Measurements from ENCODE around the gene ENOX1. TPM values are rescaled to one million over a fixed set of nuclear protein-coding genes. Genes with fewer than 3 reads are reported as not detected.

Gene ENOX1
- total RNA-seq (2021) (0.09 to 0.26 TPM (median 0.16 TPM) in 3 replicates), Bru-seq, nascent RNA (percentile 13 among the genes with signal in this experiment)
- long read RNA-seq, experiment 1, partial matches to known transcripts = 0 of 1 reads
- long read RNA-seq, experiment 1, other reads (novel, unspliced or antisense) = 1 of 1 reads
- long read RNA-seq, experiment 2 = 0 reads
- long read RNA-seq, experiment 3 = 0 reads

DNA sequence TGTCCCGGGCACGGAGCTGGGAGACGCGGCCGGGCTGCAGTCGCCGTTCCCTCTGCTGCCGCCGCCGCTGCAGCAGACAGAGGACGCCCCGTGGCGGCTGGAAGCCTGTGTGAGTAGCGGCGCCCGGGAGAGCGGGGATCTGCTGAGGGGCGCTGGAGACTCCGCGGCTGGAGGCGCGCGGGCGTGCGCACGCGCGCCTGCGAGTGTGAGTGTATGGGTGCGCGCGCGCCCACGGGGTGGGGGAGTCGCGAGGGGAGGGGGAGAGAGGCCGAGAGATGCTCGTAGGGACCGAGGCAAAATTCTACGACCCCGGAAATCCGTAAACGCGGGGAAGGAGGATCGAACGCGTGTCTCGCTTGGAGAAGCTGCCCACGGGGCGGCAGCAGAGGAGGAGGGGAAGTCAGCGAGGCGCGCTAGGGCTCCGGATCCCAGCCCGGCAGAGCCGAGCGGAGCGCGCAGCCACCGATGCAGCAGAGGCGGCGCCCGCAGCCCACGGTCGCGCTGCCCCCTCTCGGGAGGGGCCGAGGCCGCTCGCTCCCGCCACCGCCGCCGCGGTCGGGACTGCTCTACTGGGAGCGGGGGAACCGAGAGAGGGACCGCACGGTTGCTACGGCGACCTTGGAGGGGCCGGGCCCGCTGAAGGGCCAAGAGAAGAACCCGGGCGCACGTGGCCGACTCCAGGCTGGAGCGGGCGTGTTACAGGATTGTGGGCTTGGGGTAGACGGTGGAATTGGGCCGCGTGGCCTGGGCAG is at the start of gene ENOX1:
Gene ENOX1, minus strand, starts transcription at position 207 of the 752 bp plus-strand sequence.
- DNase-seq (ENCODE audit: low spot score) = peak; percentile 63
- ATAC-seq = peak; percentile 56
- no peaks in the 10 kb centered on the region for H3K36me3 Mint-ChIP-seq
- CTCF ChIA-PET = interaction anchor here (1.1 to 2.8 kb wide), 3 partner anchors 18 to 484 kb away, joined by 3 to 17 read pairs (median 4); no protein-coding TSS in a partner anchor
- no peaks in the 10 kb centered on the region for H3K9me3 Mint-ChIP-seq
- H3K27me3 Mint-ChIP-seq (ENCODE audit: low read depth) = peaks cover 70% of the 10 kb centered on the region
- no peak within 1 kb of the TSS for H3K27ac Mint-ChIP-seq
- TF ChIP-seq EMX1 (CRISPR knock-in tag; IDR thresholded peaks at IDR 0.05) = no peak
- TF ChIP-seq FOXP4 (CRISPR knock-in tag; IDR thresholded peaks at IDR 0.05) = no peak; the same call in 1 of the 2 replicates
- TF ChIP-seq ZNF317 (CRISPR knock-in tag; IDR thresholded peaks at IDR 0.05; ENCODE audit: borderline replicate concordance, low read depth) = 0 out of 2 replicates have a peak, but pooled peaks have one; percentile 17
- no peak for TF ChIP-seq ZNF263 (CRISPR knock-in tag; IDR thresholded peaks at IDR 0.05; ENCODE audit: low read depth)
- peak; percentile 53; the same call in 1 of the 2 replicates for TF ChIP-seq MAX (CRISPR knock-in tag; IDR thresholded peaks at IDR 0.05)
- TF ChIP-seq HMGXB4 (CRISPR knock-in tag; IDR thresholded peaks at IDR 0.05) = 0 out of 2 replicates have a peak, but pooled peaks have one; percentile 55
- 0 out of 2 replicates have a peak, but pooled peaks have one; percentile 52 for TF ChIP-seq FOXP1 (CRISPR knock-in tag; IDR thresholded peaks at IDR 0.05; ENCODE audit: borderline replicate concordance)
- 0 out of 2 replicates have a peak, but pooled peaks have one; percentile 49 for TF ChIP-seq ESRRA (CRISPR knock-in tag; IDR thresholded peaks at IDR 0.05; ENCODE audit: borderline replicate concordance)
- 0 out of 2 replicates have a peak, but pooled peaks have one; percentile 32 for TF ChIP-seq KAT7 (CRISPR knock-in tag; IDR thresholded peaks at IDR 0.05; ENCODE audit: borderline replicate concordance)
- TF ChIP-seq, protein P1, sequence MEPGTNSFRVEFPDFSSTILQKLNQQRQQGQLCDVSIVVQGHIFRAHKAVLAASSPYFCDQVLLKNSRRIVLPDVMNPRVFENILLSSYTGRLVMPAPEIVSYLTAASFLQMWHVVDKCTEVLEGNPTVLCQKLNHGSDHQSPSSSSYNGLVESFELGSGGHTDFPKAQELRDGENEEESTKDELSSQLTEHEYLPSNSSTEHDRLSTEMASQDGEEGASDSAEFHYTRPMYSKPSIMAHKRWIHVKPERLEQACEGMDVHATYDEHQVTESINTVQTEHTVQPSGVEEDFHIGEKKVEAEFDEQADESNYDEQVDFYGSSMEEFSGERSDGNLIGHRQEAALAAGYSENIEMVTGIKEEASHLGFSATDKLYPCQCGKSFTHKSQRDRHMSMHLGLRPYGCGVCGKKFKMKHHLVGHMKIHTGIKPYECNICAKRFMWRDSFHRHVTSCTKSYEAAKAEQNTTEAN (CRISPR knock-in tag; IDR thresholded peaks at IDR 0.05) = 0 out of 2 replicates have a peak, but pooled peaks have one; percentile 21
- peak; percentile 23; the same call in 1 of the 2 replicates for TF ChIP-seq USF2 (CRISPR knock-in tag; IDR thresholded peaks at IDR 0.05)
- peaks cover 19% of the 10 kb centered on the region for H3K4me1 Mint-ChIP-seq
- POLR2A ChIA-PET = interaction anchor here (0.7 kb wide), 1 partner anchor 211 kb away, joined by 3 read pairs; no protein-coding TSS in a partner anchor
- peak within 1 kb of the TSS; percentile 85 for H3K4me3 Mint-ChIP-seq

GRCh38 chr13:43835701-43836100 is 48.9 kb upstream of the ENOX1 start:
- CTCF ChIA-PET = no interaction called here
- POLR2A ChIA-PET = interaction anchor here (0.6 kb wide), 1 partner anchor 632 kb away, joined by 5 read pairs; no protein-coding TSS in a partner anchor
- H3K9me3 Mint-ChIP-seq = peaks cover 2% of the 10 kb centered on the region
- no peak for TF ChIP-seq USF2 (CRISPR knock-in tag; IDR thresholded peaks at IDR 0.05)
- TF ChIP-seq, protein P2, sequence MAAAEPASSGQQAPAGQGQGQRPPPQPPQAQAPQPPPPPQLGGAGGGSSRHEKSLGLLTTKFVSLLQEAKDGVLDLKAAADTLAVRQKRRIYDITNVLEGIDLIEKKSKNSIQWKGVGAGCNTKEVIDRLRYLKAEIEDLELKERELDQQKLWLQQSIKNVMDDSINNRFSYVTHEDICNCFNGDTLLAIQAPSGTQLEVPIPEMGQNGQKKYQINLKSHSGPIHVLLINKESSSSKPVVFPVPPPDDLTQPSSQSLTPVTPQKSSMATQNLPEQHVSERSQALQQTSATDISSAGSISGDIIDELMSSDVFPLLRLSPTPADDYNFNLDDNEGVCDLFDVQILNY (CRISPR knock-in tag; IDR thresholded peaks at IDR 0.05) = no peak
- no peak for TF ChIP-seq ZNF138 (CRISPR knock-in tag; conservative IDR thresholded peaks at IDR 0.05)
- TF ChIP-seq JUN (CRISPR knock-in tag; IDR thresholded peaks at IDR 0.05) = no peak
- TF ChIP-seq CREB1 (CRISPR knock-in tag; IDR thresholded peaks at IDR 0.05) = no peak
- TF ChIP-seq FOXP4 (CRISPR knock-in tag; IDR thresholded peaks at IDR 0.05) = no peak

More at GRCh38 chr13:43835701-43836100, 48.9 kb upstream of the ENOX1 start:
- no peaks in the 10 kb centered on the region for H3K4me1 Mint-ChIP-seq
- DNase-seq (ENCODE audit: low spot score) = no peak
- peaks cover 3% of the 10 kb centered on the region; the same call in 1 of the 2 replicates for H3K36me3 Mint-ChIP-seq
- no peaks in the 10 kb centered on the region for H3K27me3 Mint-ChIP-seq (ENCODE audit: low read depth)
- ATAC-seq = no peak
- no peak overlapping the region for H3K27ac Mint-ChIP-seq
- no peak overlapping the region for H3K4me3 Mint-ChIP-seq
